Right hindlimb (tissue), 1 donor: Measurements from ENCODE around the gene PDHA1.
A peak's percentile ranks its signal among the peaks of the same experiment; 100 is the strongest.

Source experiments
- DNase-seq: peaks from one replicate; pipeline ENCODE4 v3.0.0-alpha.2; 2018

Gene PDHA1

GRCh38 chrX:19377799-19378198 lies 34.1 kb downstream of the PDHA1 start:
- DNase-seq, result no peak

GRCh38 chrX:19381326-19381725 lies 37.6 kb downstream of the PDHA1 start:
- no peak for DNase-seq

GRCh38 chrX:19382555-19383145 lies 38.9 kb downstream of the PDHA1 start:
- DNase-seq, result peak; percentile 34

- no peak for DNase-seq
Measured at GRCh38 chrX:19386679-19387078, 43.0 kb downstream of the PDHA1 start.

GRCh38 chrX:19388064-19388679 lies 44.4 kb downstream of the PDHA1 start:
- no peak for DNase-seq

- DNase-seq, result no peak
Measured at GRCh38 chrX:19388741-19389140, 45.0 kb downstream of the PDHA1 start.

- no peak for DNase-seq
Measured at GRCh38 chrX:19389227-19389845, 45.6 kb downstream of the PDHA1 start.

GRCh38 chrX:19392078-19392477 lies 48.4 kb downstream of the PDHA1 start:
- DNase-seq, result no peak

- no peak for DNase-seq
Measured at GRCh38 chrX:19392703-19393102, 49.0 kb downstream of the PDHA1 start.

GRCh38 chrX:19403696-19404095 lies 60.0 kb downstream of the PDHA1 start:
- DNase-seq, result no peak

- no peak for DNase-seq
Measured at GRCh38 chrX:19410259-19410658, 66.5 kb downstream of the PDHA1 start.
